DOHH2 (cell line): ENCODE data around the gene RAB26.

Experiments used
- EZH2phosphoT487 ChIP-seq: fragments of 200-600 bp; sonication (generic); IDR thresholded peaks from 2 replicates; pipeline ENCODE4 v1.6.1; 2017; ENCODE audit warnings: borderline replicate concordance, mild to moderate bottlenecking, antibody characterized with exemption, low read length, moderate library complexity, mixed read lengths
- TF ChIP-seq, protein P1 (sequence below): fragments of 200-600 bp; sonication (generic); IDR thresholded peaks from one replicate; pipeline ENCODE4 v1.5.1; 2014; ENCODE audit warnings: antibody characterized with exemption, mild to moderate bottlenecking, low read depth, low read length; ENCODE audit not compliant: poor library complexity, severe bottlenecking

DNA sequence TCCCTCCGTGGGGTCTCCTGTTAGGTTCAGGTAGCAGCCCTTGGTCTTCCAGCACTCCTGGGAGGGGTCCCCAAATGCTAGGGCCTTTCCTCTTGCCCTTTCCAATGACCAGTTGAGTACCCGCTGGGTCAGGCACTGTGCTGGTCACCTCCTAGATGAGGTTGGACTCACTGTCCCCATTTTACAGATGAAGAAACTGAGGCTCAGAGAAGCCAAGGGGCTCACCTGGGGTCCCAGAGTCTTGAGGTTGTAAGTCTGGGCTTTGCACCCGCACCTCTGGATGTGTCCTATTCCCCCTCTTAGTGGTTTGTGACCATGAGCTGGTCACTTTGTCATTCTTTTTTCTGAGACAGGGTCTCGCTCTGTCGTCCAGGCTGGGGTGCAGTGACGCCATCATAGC is 49.3 kb downstream of the RAB26 start:
- TF ChIP-seq, protein P1, sequence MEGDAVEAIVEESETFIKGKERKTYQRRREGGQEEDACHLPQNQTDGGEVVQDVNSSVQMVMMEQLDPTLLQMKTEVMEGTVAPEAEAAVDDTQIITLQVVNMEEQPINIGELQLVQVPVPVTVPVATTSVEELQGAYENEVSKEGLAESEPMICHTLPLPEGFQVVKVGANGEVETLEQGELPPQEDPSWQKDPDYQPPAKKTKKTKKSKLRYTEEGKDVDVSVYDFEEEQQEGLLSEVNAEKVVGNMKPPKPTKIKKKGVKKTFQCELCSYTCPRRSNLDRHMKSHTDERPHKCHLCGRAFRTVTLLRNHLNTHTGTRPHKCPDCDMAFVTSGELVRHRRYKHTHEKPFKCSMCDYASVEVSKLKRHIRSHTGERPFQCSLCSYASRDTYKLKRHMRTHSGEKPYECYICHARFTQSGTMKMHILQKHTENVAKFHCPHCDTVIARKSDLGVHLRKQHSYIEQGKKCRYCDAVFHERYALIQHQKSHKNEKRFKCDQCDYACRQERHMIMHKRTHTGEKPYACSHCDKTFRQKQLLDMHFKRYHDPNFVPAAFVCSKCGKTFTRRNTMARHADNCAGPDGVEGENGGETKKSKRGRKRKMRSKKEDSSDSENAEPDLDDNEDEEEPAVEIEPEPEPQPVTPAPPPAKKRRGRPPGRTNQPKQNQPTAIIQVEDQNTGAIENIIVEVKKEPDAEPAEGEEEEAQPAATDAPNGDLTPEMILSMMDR, result no peak
- TF ChIP-seq EZH2phosphoT487, result no peak
